GM12878 (cell line): ENCODE measurements around the gene CA10. TPM values are rescaled to one million over a fixed set of nuclear protein-coding genes. Genes with fewer than 3 reads are reported as not detected.

ENCODE experiments used
- ATAC-seq: fragments of 200-7000 bp; cut with Tn5 transposase; 3 replicates; pipeline ENCODE4 v1.9.1; 2020; ENCODE audit warnings: mild to moderate bottlenecking, moderate library complexity
- BruUV-seq: library from RNA; stranded (reverse); fragments of 400-500 nt; replicated peaks from 2 replicates; lab custom pipeline; 2021; lab: Mats Ljungman, UMichigan
- CTCF ChIA-PET: fragments of 300-600 bp; sonication (Branson Sonifier 250); formaldehyde crosslinking; extraction: SDS; loops from one replicate; lab custom pipeline; 2021; ENCODE audit warnings: inconsistent platforms; lab: Yijun Ruan, JAX
- POLR2A ChIA-PET: fragments of 350-600 bp; formaldehyde crosslinking; extraction: SDS; loops from one replicate; lab custom pipeline; 2021; ENCODE audit warnings: inconsistent platforms; lab: Charles Lee
- RAD21 ChIA-PET: fragments of 300-600 bp; sonication (Branson Sonifier 250); formaldehyde crosslinking; loops from one replicate; lab custom pipeline; 2023; ENCODE audit warnings: antibody characterized with exemption; ENCODE audit not compliant: unreplicated experiment; lab: Charles Lee
- SMC1A ChIA-PET: fragments of 300-600 bp; sonication (Branson Sonifier 250); formaldehyde crosslinking; loops from one replicate; lab custom pipeline; 2023; ENCODE audit not compliant: unreplicated experiment, uncharacterized antibody; lab: Charles Lee
- DNase-seq: peaks from one replicate; pipeline ENCODE4 v3.0.0-alpha.2; 2011; ENCODE audit warnings: low read depth, low spot score
- FAIRE-seq: peaks from 3 replicates; lab custom pipeline; 2011; peaks lifted over from hg19 to GRCh38; lab: Jason Lieb, UNC
- H2AFZ ChIP-seq: 2 replicates; pipeline ENCODE4 v1.6.0; 2011; ENCODE audit warnings: low read depth, low read length, control low read depth; ENCODE audit not compliant: control insufficient read depth
- H3K27ac ChIP-seq: 2 replicates; pipeline ENCODE4 v1.5.1; 2011; ENCODE audit warnings: control low read depth; ENCODE audit not compliant: control insufficient read depth, insufficient read depth
- H3K27me3 ChIP-seq, 2 experiments: replicated peaks in 1 of 2; 2 replicates each; pipeline versions ENCODE4 v1.6.0 to v1.6.1; 2011; ENCODE audit warnings: low read length in 1 of 2; ENCODE audit not compliant: control insufficient read depth in 2 of 2, insufficient read depth in 2 of 2
- H3K36me3 ChIP-seq, 2 experiments: 2 replicates each; pipeline ENCODE4 v1.5.1; 2011; ENCODE audit warnings: low read length in 1 of 2; ENCODE audit not compliant: control insufficient read depth in 2 of 2, insufficient read depth in 2 of 2
- H3K4me1 ChIP-seq: 2 replicates; pipeline ENCODE4 v1.6.1; 2011; ENCODE audit warnings: mild to moderate bottlenecking, low read length, moderate library complexity, mixed read lengths; ENCODE audit not compliant: control insufficient read depth, insufficient read depth
- H3K4me2 ChIP-seq: 2 replicates; pipeline ENCODE4 v1.6.0; 2011; ENCODE audit warnings: control low read depth; ENCODE audit not compliant: control insufficient read depth, insufficient read depth
- H3K4me3 ChIP-seq: fragments of 200-600 bp; sonication (generic); 2 replicates; pipeline ENCODE4 v1.5.1; 2016
- H3K79me2 ChIP-seq: 2 replicates; pipeline ENCODE4 v1.6.0; 2011; ENCODE audit warnings: low read length; ENCODE audit not compliant: control insufficient read depth, insufficient read depth
- H3K9ac ChIP-seq: 2 replicates; pipeline ENCODE4 v1.8.0; 2011; ENCODE audit warnings: low read length, control low read depth, mixed read lengths; ENCODE audit not compliant: control insufficient read depth, insufficient read depth
- H3K9me3 ChIP-seq: replicated peaks from 3 replicates; pipeline ENCODE4 v1.5.1; 2011; ENCODE audit warnings: mild to moderate bottlenecking, low read length; ENCODE audit not compliant: control insufficient read depth, insufficient read depth
- H4K20me1 ChIP-seq: 2 replicates; pipeline ENCODE4 v1.6.0; 2011; ENCODE audit not compliant: control insufficient read depth, insufficient read depth
- E4F1 ChIP-seq: fragments of 450-650 bp; IDR thresholded peaks from 2 replicates; pipeline ENCODE4 v1.6.1; 2018; ENCODE audit warnings: borderline replicate concordance, mild to moderate bottlenecking; ENCODE audit not compliant: partially characterized antibody
- MTA3 ChIP-seq: IDR thresholded peaks from 2 replicates; pipeline ENCODE4 v1.6.1; 2012; ENCODE audit warnings: low read length, inconsistent platforms, borderline replicate concordance
- NR2C2 ChIP-seq: IDR thresholded peaks from 2 replicates; pipeline ENCODE4 v1.6.1; 2011; ENCODE audit warnings: borderline replicate concordance, low read depth; ENCODE audit not compliant: control insufficient read depth, insufficient read length
- PAX8 ChIP-seq: fragments of 450-650 bp; IDR thresholded peaks from 2 replicates; pipeline ENCODE4 v1.6.1; 2017; ENCODE audit warnings: mild to moderate bottlenecking, moderate library complexity
- RFX5 ChIP-seq: IDR thresholded peaks from 2 replicates; pipeline ENCODE4 v1.6.1; 2011; ENCODE audit warnings: low read depth, low read length, improper control_type of control experiment
- SMC3 ChIP-seq: IDR thresholded peaks from 2 replicates; pipeline ENCODE4 v1.6.1; 2011; ENCODE audit warnings: low read length, improper control_type of control experiment, borderline replicate concordance
- SREBF1 ChIP-seq: IDR thresholded peaks from 2 replicates; pipeline ENCODE4 v1.6.1; 2012; ENCODE audit warnings: mild to moderate bottlenecking, low read length
- WGBS: methylation state at CpG from one replicate; pipeline ENCODE4 v1.1.6; 2016; ENCODE audit warnings: low lambda C conversion rate; ENCODE audit not compliant: insufficient replicate concordance, insufficient coverage; ENCODE audit errors: missing lambda C conversion rate; 5-methylcytosine and 5-hydroxymethylcytosine counted together
- in situ Hi-C: fragments of 300-500 bp; cut with MboI; formaldehyde crosslinking; loops from 9 replicates; pipeline ENCODE4 v1.14.3; 2018; ENCODE audit warnings: mixed read lengths
- intact Hi-C: fragments of 100-400 bp; cut with micrococcal nuclease; formaldehyde crosslinking; loops from one replicate; pipeline ENCODE4 v1.14.2; 2022; ENCODE audit not compliant: unreplicated experiment
- polyA plus RNA-seq, 11 experiments: library from polyadenylated mRNA; depleted of rRNA in 4 of 11; unstranded in 6 of 11; stranded (reverse) in 5 of 11; fragments of >200 nt; fragmentation: Nextera tagmentation in 4 of 11; fragmentation: Illumina TruSeq in 1 of 11; extraction: Ambion mirVana in 4 of 11; extraction: Trizol in 1 of 11; gene quantifications; 1 replicate in 1 of 11; 2 replicates in 10 of 11; pipeline versions ENCODE4 v1.2.1 to v1.2.3, GENCODE V29; 2011 to 2016; ENCODE audit warnings: inconsistent platforms in 2 of 11, missing spikeins in 2 of 11, low read depth in 1 of 11
- total RNA-seq, 4 experiments: library from RNA; depleted of rRNA in 3 of 4; stranded (reverse); fragments of >200 nt in 3 of 4; fragmentation: Illumina TruSeq in 1 of 4; extraction: Trizol in 1 of 4; gene quantifications; 2 replicates each; pipeline versions ENCODE4 v1.2.1 to v1.2.3, GENCODE V29; 2013 to 2021

CA10 gene
- total and polyA plus RNA-seq, 10 of the 15 experiments (the other 5 are each of a cell fraction or from before 2014, with no cell fraction given), result not detected

DNA sequence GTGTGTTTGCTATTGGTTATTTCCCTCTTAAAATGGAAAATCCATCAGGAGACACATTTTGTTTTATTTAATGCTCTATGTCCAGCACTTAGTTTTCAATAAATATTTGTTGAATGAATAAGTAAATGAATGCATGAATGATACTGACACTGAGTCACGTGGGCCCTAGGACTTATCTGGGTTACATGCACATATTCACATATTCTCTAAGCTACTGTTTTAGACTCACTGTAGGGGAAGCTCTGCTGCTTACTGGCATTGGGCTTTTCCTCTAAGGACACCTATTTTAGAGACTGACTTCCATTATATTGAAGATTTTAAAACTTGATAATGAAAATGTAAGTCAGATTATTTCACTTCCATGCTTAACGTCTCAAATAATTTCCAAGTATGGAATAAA, 571.0 kb downstream of the CA10 start:
- TF ChIP-seq SREBF1, result no peak
- TF ChIP-seq MTA3, result no peak
- TF ChIP-seq E4F1, result no peak
- TF ChIP-seq PAX8, result no peak
- no peak for TF ChIP-seq RFX5
- no peak for TF ChIP-seq NR2C2
- no peak for TF ChIP-seq SMC3
- TF ChIP-seq, all 136 proteins: peak for 0
- ChIA-PET SMC1A (no interaction called here), RAD21 (no interaction called here), POLR2A (no interaction called here), CTCF (no interaction called here)
- 6% methylated on average over 2 of the region's 2 CpGs for WGBS
- DNase-seq, result no peak
- Histone ChIP-seq H3K4me1 (no peaks in the 10 kb centered on the region), H3K4me3 (no peak overlapping the region), H3K27me3 (no peaks in the 10 kb centered on the region; a peak in 1 of 4 replicates), H4K20me1 (no peaks in the 10 kb centered on the region), H2AFZ (no peak overlapping the region), H3K4me2 (no peak overlapping the region), H3K9ac (no peak overlapping the region), H3K36me3 (no peaks in the 10 kb centered on the region), H3K9me3 (no peaks in the 10 kb centered on the region), H3K27ac (no peak overlapping the region), H3K79me2 (no peaks in the 10 kb centered on the region)
- in situ Hi-C loops (no loop called here), intact Hi-C loops (no loop called here)
- ATAC-seq, result no peak
- no peak for FAIRE-seq
- BruUV-seq, result no TSS peak
